ENCODE results near the gene PDE7B.

The PDE7B gene

DNA sequence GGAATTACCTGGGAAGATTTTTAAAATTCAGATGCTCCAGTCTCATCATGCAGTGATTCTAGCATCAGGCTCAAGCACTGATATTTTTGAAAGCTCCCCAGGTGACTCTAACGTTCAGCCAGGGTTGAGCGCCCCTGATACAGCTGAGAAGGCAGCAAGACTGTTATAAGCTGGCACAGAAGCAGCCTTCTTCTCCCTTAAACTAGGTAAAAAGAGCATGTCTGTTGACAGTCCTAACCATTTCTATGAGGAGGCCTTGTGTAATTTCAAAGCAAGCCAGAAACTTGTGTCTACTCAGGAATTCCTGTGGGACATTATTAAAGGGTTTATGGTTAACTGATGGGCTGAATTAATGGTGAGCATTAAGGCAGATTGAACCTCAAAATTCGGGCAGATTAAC lies 141.9 kb downstream of the PDE7B start:
- no peak for DNase-seq

- DNase-seq, result no peak
These were observed 143.5 kb downstream of the PDE7B start for GRCh38 chr6:135994857-135995544.

DNA sequence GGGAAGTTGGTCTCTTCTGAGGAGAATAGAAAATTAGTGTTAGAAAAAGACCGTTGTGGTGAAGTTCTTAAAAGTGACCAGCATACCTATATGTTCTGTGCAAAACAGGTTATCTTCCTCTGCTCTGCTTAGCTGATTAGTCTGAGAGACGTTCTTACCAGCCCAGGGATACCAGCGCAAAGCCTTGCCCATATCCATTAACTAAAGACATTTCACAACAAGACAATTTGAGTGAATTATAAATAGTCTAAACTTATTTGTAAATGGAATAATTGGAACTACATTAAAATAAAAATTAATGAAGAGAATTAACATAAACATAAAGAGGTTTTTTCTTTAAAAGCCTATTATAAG lies 144.0 kb downstream of the PDE7B start:
- DNase-seq, result no peak

DNA sequence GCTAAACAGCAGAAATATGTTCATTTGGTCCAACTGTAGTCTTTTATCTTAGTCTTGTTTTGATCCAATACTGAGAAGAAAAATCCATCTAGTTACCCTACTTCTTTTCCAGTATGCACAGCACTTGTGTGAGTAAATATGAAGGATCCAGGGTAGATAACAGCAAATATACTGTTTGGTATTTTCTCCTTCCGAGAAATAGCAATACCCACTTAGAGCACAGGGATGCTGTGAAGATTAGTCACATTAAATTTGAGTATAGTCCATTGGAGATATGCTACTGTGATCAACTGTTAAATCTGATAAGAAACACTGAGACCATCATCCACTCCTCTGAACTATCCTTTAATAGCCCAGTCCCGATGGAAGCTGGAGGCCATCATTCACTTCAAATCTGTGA lies 145.2 kb downstream of the PDE7B start:
- no peak for DNase-seq

DNA sequence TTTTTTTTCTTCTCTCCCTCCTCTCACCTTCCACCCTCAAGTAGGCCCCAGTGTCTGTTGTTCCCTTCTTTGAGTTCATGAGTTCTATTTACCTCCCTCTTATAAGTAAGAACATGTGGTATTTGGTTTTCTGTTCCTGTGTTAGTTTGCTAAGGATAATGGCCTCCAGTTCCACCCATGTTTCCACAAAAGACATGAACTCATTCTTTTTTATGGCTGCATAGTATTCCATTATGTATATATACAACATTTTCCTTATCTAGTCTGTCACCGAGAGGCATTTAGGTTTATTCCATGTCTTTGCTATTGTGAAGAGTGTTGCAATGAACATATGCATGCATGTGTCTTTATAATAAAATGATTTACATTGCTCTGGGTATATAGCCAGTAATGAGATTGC lies 147.9 kb downstream of the PDE7B start:
- DNase-seq, result no peak

- DNase-seq, result no peak
These were observed 155.8 kb downstream of the PDE7B start for GRCh38 chr6:136007345-136007744.

- no peak for DNase-seq
These were observed 160.0 kb downstream of the PDE7B start for GRCh38 chr6:136011475-136011874.

DNA sequence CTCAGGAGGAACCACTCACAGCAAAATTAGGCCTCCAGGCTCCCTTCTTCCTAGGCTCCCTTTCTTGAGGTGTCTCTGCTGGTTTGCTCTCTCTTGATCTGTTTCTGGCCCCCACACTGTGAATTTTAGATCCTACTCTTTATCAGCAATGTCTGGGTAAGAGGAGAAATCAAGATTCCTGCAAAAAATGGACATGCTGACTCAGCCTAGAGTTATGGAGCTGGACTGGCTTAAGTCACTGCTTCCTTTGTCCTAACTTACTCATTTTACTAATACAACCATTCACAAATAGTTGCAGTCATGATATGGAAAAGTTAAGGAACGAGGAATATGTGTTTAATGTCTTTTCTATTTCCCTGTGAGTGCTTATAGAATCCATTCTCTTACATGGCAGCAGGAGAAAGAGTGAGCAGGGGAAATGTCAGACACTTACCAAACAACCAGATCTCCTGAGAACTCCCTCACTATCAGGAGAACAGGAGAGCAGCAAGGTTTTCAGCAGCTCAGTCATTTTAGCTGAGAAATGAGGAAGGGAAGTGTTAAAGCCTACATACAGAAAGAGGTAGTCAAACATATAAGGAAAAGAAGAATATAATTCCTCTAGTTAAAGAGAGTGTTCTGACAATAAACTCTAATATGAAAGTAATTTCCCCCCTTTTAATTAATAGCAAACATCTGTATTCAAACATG lies 160.8 kb downstream of the PDE7B start:
- DNase-seq, result no peak

DNA sequence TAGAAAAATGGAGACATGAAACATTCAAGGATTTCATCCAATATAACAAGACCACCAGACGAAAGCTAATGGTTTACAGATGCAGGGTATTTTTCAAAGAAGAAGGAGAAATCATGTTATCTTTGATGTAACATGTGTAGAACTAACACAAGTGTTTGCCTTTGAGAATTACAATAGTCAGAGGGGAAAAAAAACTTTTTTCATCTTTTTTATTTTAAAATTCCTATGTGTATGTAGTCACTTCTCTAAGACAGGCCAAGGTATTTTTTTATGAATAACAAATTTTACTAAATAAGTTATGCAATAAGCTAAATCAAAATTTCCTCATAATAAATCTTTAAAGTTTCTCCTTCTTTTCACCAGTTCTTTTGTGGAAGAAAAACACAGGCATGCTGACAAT lies 161.4 kb downstream of the PDE7B start:
- DNase-seq, result no peak

DNA sequence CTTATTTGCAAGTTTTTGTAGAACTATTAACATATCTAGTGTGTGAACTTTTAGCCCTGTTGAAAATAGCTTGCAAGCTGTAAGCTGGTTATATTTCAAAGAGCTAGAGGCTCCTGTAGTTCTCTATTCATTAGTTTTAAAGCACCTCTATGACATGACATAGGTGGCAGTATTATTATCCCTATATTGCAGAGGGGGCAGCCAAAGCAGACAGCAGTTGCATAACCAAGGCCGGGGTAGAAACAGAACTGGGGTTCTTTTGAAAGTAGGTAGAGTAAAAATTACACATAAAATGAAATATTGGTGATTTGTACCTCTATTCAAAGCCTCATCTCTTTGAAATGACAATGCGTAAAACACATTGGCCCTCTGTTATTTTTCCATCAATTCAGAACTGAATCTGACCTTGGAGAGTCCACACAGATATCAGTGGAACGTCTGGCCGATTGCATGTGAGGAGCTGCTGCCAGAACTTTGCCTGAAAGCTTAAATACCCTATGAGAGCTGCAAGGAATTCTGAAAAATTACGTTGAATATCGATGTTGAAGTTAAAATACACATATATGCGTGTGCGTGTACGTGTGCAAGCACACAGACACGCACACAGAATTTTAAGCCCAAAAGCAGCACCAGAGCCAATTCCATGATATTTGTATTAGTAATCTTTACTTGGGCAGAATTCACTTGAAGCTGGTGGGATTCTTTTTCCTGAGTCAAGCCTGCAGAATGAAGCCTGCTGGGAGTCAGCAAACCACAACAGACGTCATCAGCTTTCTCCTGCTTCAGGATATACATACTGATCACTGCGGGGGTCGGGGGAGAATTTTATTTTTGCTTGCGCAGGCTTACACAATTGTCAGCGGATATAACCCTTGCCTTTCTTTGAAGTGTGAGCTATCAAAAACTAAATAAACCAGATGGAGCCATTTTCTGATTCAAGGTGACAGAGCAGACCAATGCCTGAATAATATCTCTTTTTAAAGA lies 163.2 kb downstream of the PDE7B start:
- peak; percentile 66 for DNase-seq

- no peak for DNase-seq
These were observed 164.0 kb downstream of the PDE7B start for GRCh38 chr6:136015531-136015930.

DNA sequence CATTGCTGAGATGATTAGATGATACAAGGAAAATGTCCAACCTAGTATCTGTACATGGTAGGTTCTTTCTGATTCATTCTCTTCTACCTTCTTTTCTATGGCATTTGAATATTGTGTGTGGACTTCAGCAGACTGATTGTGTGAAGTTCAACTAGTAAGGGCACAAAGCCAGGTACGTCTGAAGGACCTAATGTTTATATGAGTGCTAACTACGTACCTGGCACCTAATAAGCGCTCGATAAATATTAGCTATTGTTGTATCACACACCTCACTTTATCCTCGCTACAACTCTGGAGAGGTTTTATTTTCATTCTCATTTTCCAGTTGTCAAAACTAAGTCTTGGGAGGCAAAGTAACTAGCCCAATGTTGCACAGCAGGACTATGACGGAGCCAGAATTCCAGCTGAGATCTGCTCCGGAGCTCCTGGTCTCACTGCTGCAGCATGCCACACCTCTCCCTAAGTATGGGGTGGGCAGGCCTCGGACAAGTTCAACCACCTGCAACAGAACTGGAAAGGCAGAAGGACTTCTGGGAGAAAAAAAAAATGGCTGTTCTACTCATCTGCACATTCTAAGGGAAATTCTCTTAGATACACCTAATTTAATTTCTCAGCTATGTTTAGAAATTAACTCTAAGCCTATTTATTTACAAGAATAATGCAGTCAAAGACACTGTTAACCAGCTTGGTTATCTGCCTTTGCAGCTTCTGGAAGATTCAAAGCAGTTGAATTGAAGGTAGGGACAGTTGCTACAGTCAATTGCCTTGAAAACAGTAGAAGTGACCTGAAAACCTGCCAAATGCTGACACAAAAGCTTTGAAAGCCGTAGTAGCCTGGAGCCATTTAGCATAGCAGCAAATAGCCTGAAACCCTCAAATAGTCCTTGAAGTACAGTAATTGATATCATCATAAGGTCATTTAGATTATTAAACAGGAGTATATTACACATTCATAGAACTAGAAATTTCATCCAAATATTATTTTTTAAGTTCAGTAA lies 165.0 kb downstream of the PDE7B start:
- DNase-seq, result no peak

GRCh38 chr6:136020691-136021090 lies 169.2 kb downstream of the PDE7B start:
- DNase-seq, result no peak

GRCh38 chr6:136022224-136022874 lies 170.8 kb downstream of the PDE7B start:
- DNase-seq, result no peak

GRCh38 chr6:136024711-136025110 lies 173.2 kb downstream of the PDE7B start:
- DNase-seq, result no peak

DNA sequence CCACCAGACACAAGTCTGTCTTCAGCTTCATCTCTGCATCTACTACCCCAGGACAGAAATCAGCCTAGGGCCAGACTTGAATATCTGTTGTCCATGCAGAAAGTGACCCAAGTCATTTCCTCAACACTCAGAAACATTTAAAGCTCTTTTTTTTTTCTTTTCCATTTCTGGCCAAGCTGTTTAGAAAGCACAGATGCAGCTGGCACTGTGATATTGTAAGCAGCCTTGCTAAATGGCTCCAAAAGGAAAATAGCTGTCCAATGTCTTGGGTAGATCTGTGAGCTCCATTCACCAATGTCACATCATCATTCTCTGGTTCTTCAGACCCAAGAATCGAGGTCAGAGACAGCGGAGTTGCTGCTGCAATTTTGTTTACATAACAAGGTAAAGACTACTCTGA lies 174.2 kb downstream of the PDE7B start:
- no peak for DNase-seq

DNA sequence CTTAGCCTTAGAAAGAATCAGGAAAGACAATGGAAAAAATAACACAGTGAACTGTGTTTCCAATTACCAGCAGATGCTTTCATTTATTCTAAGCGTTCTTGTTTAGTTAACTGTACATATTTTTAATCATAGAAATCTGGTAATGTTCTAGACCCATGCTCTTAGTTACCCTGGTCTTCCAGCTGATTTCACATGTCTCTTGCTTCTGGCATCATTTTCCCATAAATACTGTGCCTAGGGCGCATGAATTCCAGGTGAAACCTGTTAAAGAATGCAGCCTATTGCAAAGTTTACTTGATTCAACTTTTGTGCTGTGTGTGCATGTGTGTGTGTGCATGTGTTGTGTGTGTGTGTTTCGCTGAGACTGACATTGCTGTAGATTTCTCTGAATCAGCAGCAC lies 178.6 kb downstream of the PDE7B start:
- DNase-seq, result no peak

GRCh38 chr6:136031982-136032381 lies 180.5 kb downstream of the PDE7B start:
- DNase-seq, result no peak

GRCh38 chr6:136033416-136033815 lies 181.9 kb downstream of the PDE7B start:
- no peak for DNase-seq

GRCh38 chr6:136034422-136034821 lies 182.9 kb downstream of the PDE7B start:
- DNase-seq, result no peak

DNA sequence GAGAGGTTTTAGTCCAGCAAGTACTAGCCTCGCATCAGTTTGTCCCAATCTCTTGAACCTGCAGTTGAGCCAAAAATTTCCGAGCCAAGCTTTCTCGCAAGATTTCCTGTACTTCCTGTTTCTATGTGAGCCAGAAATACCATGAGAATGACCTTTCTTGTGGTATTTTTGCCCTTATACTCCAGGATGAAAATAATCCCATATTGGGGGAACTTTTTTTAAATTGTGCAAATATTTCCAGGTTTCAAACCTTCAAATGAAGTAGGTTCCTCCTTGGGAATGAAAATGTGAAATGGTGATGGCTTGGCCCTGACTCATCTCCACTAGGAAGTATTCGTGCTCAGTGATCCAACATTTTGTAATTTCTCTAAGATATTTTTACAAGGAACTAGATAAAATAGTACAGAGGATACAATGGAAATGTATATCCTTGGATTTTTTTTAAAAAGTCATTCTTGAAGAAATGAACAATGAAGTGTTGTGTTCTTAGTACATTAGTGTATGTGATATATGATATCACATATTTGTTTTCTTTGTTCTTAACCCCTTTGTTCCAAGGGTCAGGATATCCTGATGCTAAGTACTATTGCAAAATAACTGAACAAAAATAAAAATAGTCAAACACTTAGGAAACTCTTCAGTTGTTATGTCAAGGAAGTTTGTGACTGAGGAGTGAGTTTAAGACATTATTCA lies 184.0 kb downstream of the PDE7B start:
- no peak for DNase-seq
